ENCODE results near the gene ZAP70.
"Not testable (repeated sequence)": the region's sequence is repeated elsewhere in the genome, so short reads cannot be mapped to it uniquely, and the experiment has no call there.

The ZAP70 gene

DNA sequence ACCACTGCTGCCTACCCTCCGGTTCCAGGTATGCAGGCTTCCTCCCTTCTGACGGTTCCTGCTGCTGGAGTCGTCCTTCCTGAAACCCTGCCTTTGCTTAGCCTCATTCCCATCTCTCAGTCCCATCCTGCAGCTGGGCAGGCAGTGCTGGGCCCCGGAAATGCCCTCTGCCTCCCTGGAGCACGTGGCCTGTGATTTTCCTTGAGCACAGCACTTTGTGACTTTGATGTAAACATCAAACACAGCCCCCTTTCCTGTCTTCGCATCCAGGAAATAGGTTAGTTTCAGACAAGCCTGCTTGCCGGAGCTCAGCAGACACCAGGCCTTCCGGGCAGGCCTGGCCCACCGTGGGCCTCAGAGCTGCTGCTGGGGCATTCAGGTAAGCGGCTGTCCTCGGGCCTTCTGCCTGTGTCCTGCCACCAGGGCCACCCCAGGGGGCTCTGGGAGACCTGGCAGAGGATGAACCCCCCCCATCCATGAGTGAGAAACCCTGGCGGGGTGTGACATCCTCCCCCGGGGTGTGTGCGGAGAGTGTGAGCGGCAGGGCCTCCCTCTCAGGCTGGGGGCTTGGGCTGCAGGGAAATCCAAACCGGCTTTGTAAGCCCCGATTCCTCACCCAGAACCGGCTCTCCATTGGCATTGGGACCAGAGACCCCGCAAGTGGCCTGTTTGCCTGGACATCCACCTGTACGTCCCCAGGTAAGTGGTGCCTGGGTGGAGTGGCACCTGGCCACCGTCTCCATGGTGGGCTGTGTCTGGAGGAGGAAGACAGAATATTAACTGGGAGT lies at the start of gene ZAP70:
Gene ZAP70 (plus strand): TSS at position 281 of the 788 bp plus-strand sequence. CDS start 10,461 bp downstream, outside the sequence.
- no peak within 1 kb of the TSS for H3K4me3 ChIP-seq (ENCODE audit: low read depth, low read length)

DNA sequence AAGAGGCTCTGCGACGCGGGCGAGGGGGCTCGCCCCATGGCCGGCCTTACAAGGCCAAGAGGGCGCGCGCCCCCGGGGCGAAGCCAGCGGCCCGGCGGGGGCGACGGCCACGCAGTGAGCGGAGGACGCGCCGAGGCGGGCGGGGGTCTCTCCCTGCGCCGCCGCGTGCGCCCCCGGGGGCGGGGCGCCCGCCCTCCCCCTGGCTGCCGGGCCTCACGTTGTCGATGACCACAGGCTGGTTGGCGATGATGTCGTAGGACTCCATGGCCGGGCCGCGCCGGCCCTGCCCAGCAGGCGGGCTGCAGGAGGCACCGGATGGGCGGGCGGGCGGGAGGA lies 49.8 kb upstream of the ZAP70 start:
- H3K4me3 ChIP-seq (ENCODE audit: low read depth, low read length), result peak overlapping the region; percentile 84

DNA sequence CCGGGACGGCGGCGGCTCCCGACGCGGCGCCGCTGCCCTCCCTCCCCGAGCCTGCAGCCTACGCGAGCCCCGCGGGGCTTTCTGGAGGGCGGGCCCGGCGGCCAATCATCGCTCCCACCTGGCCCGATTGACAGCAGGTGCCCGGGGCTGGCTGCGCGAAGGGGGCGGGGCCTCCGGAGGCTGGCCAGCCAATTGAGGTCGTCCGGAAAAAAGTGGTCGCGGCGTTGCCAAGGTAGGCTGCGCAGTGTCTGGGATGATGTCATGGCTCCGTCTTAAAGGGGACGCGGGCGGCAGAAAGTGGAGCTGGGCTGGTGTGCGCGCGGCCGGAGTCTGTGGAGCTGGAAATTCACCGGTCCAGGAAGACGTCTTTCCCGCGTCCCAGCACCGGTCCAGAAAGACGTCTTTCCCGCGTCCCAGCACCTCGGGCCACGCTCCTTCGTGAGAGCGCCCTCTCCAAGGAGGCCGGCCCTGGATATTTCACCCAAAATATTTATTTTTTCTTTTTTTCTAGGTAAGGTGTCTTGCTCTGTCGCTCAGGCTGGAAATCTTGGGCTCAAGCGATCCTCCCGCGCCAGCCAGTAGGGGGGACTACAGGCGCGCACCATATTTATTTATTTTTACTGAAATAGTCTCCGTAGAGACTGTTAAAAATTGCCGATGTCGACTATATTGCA lies 49.3 kb upstream of the ZAP70 start, which contains the start of gene ACTR1B:
Gene ACTR1B (minus strand): TSS at position 83 of the 674 bp plus-strand sequence. CDS start 154 bp downstream, outside the sequence.
- peak within 1 kb of the TSS; percentile 84 for H3K4me3 ChIP-seq (ENCODE audit: low read depth, low read length)

DNA sequence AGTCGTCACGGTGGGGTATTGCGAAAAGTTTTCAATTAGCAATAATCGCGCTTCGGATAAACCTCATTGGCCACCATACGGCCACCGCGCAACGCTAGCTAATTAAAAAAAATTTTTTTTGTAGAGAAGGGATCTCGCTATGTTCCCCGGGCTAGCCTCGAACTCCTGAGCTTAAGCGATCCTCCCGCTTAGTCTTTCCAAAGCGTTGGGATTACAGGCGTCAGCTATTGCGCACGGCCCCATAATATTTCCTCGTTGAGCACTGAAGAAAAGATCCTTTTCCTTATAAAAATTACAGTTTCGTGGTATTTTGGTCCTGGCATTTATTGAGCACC lies 48.8 kb upstream of the ZAP70 start:
- H3K4me3 ChIP-seq (ENCODE audit: low read depth, low read length), result peak overlapping the region; percentile 58

DNA sequence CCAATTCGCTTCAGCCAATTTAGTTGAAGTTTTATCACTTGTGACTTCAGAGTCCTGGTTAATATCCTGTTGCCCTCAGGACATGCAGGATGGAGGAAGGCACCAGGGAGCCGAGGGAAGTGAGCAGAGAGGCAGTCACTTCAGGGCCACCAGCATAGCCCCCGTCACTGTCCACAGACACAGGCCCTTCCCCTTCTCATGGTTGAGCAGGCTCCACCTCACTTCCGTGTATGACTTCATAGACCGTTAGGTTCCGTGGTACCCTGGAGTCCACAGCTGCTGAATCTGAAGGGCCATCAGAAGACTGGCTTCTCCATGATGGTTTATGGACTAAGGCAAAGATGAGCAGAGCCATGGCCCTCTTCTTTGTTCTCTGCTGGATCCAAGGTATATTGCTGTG lies 43.9 kb upstream of the ZAP70 start, which contains the start of gene C2orf92:
Gene C2orf92 (plus strand): TSS at position 266 of the 400 bp plus-strand sequence. CDS start 76 bp downstream, at position 342.
- H3K4me3 ChIP-seq (ENCODE audit: low read depth, low read length), result no peak within 1 kb of the TSS

DNA sequence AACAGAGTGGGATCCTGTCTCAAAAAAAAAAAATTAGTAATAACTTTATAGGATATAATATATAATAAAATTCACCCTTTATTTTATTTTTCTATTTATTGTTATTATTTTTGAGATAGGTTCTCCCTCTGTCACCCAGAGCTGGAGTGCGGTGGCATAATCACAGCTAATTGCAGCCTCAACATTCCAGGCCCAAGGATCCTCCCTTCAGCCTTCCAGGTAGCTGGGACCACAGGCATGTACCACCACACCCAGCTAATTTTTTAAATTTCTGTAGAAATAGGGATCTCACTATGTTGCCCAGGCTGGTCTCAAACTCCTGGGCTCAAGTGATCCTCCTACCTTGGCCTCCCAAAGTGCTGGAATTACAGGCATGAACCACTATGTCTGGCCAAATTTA lies 42.9 kb upstream of the ZAP70 start:
- no peak overlapping the region for H3K4me3 ChIP-seq (ENCODE audit: low read depth, low read length)

DNA sequence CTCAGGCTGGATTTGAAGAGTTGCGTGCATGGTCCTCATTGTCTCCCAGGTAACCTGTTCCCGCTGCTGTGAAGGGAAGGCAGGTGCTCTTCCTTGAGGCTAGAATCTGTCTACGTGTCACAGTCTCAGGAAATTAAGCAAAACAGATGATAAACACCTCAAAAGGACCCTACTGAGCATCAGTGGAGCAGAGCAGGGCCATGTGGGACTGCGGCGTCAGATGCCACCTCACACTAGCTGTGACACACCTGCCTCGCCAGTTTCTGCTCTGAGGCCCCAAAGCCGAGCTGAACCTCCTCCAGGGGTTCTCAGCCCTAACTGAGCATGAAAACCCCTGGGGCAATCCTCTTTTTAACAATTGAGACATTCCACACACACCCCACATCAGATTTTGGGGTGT lies 41.9 kb upstream of the ZAP70 start:
- no peak overlapping the region for H3K4me3 ChIP-seq (ENCODE audit: low read depth, low read length)

DNA sequence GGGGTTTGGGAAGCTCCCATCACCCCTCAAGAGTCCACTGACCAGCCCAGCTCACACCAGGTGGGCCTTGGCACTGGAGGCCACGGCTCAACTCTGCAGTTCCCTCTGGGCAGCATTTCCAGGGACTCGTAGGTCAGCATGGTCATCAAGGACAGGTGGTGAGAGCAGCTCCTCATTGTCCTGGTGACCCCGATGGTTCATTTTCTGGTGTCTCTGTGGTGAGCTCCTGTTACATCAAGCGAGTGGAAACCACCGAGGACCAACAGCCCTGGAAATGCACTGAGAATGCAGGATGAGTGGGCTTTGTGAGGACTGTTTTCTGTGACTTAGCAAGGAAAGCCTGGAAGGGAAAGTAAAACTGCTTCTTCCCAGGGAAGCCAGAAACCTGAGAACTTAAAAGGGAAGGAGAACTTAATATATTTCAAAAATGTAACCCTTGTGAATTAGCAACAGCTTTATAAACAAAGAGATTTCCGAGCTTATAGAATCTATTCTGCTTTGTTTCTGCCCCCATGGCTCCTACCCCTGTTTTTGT lies 40.7 kb upstream of the ZAP70 start:
- not testable (repeated sequence) for H3K4me3 ChIP-seq (ENCODE audit: low read depth, low read length)

DNA sequence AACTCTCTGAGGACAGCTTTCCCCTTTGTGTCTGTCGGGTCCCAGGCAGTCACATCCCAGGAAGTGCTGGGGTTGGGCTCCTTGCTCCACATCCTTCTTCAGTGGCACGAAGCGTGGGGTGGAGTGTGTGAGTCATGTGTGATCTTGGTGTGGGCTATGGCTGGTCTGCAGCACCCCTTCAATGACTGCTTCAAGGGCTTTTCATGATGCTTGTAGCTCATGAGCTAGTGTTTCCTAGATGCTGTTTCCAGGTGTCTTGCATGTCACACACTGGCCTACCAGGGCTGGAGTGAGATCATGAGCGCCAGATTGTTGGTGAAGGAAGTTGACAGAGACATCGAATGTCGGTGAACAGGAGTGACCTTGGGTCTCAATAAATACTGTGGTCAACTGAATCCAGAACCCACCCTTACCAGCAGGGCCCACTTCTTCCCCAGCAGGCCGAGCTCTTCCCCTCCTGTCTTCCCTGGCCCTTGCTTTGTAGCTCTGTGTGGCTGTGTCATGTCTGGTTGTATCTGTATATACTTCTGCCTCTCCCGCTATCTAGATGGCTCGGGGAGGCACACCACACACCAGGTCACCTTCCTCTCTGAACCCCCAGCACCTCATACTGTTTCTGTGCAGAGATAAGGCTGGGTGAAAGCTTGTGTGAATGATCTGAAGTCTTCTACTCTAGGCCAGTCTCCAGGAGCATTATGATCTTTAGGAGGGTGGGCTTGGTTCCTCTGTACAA lies 40.0 kb upstream of the ZAP70 start:
- H3K4me3 ChIP-seq (ENCODE audit: low read depth, low read length), result no peak overlapping the region

DNA sequence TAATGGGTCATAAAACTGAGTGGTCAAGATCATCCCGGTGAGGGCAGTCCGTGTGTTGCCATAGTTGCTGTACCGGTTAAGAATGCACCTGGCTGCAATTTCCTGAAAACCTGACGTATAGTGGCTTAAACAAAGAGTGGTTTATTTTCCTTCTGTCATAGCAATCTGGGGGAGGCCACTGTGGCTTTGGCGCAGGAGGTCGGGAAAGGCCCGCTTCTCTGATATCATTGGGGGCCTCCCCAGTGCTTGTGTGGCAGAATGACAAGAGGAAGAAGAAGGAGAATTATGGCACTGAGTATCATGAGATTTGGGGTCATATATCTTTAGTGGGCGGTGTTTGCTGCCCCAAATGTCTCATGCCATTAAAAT lies 39.5 kb upstream of the ZAP70 start:
- H3K4me3 ChIP-seq (ENCODE audit: low read depth, low read length), result no peak overlapping the region

DNA sequence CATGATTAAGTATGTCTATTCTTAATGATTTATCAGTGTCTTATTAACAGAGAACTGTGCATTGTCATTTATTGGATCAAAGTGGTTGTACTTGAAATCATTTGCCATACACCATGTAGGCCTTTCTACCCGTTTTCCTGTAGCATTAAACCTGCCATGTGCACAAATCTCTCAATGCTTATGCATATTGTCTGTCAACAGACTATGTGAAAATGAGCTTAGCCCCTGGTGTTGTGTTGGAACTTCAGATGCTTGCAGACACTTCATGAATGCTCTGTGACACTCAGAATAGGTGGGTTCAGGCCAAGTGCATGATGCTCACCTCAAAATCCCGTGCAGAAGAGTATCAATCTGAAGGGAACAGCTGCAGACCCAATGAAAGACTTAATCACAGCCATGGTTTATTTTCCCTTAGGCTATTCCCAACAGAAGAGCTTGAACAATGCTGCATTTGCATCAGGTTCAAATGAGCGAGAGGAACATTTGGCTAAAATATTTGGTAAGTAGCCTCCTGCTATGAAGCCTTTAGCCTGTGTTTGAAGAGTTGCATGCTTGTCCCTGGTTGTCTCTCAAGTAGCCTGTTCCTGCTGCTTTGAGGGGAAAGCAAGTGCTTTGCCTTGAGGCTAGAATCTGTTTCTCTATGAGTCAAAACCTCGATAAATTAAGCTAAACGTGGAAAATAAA lies 37.8 kb upstream of the ZAP70 start:
- H3K4me3 ChIP-seq (ENCODE audit: low read depth, low read length), result no peak overlapping the region

DNA sequence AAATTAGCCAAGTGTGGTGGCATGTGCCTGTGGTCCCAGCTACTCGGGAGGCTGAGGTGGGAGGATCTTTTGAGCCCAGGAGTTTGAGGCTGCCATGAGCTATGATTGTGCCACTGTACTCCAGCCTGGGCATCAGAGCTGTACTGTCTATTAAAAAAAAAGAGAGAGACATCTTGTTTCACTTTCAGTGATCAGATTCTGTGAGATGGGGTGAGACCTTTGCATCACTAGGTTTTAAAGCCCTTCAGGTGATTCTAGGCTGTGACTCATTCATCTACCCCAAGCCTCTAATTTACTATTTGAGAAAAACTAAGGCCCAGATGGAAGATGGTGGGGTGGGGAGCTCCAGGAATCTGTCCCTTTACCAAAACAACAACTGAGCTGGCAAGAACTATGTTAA lies 36.8 kb upstream of the ZAP70 start:
- H3K4me3 ChIP-seq (ENCODE audit: low read depth, low read length), result no peak overlapping the region

DNA sequence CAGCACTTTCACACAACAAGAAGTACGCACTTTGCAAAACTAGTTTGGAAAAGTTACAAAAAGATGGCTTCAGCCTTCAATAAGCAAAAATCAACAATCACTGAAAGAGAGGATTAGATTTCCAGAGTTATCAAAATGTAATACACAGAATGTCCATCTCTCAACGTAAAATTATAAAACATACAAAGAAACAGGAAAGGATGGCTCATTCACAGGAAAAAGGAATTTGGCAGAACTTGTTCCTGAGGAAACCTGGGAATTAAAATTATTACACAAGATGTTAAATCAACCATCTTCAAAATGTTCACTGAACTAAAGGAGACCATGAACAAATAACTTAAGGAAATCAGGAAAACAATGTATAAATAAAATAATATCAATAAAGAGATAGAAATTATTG lies 35.9 kb upstream of the ZAP70 start:
- H3K4me3 ChIP-seq (ENCODE audit: low read depth, low read length), result no peak overlapping the region

DNA sequence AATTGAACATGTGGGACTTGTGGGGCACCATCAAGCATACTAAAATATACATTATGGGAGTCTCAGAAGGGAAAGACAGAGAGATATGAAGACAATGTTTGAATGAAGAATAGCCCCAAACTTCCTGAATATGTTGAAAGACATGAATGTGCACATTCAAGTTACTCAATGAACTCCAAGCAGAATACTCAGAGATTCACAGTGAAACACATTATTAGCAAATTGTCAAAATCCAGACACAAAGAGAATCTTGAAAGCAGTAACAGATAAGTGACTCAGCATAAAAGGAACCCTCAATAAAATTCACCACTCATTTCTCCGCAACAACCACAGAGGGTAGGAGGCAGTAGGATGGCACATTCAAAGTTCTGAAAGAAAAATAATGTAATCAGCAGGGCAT lies 35.1 kb upstream of the ZAP70 start:
- no peak overlapping the region for H3K4me3 ChIP-seq (ENCODE audit: low read depth, low read length)

DNA sequence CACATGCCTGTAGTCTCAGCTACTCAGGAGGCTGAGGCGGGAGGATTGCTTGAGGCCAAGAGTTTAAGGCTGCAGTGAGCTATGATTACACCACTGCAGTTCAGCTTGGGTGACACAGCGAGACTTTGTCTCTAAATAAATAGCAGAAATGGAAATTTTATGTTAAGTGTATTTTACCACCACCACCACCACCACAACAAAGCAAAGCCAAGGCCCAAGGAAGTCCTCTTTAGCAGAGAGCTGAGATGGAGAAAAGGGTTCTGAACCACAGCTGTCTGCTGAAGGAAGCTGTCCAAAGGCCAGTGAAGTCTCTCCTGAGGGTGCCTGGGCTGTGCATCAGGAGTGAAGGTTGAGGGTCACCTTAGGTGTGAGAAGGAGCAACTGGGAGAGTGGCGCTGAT lies 26.1 kb upstream of the ZAP70 start:
- H3K4me3 ChIP-seq (ENCODE audit: low read depth, low read length), result not testable (repeated sequence)

DNA sequence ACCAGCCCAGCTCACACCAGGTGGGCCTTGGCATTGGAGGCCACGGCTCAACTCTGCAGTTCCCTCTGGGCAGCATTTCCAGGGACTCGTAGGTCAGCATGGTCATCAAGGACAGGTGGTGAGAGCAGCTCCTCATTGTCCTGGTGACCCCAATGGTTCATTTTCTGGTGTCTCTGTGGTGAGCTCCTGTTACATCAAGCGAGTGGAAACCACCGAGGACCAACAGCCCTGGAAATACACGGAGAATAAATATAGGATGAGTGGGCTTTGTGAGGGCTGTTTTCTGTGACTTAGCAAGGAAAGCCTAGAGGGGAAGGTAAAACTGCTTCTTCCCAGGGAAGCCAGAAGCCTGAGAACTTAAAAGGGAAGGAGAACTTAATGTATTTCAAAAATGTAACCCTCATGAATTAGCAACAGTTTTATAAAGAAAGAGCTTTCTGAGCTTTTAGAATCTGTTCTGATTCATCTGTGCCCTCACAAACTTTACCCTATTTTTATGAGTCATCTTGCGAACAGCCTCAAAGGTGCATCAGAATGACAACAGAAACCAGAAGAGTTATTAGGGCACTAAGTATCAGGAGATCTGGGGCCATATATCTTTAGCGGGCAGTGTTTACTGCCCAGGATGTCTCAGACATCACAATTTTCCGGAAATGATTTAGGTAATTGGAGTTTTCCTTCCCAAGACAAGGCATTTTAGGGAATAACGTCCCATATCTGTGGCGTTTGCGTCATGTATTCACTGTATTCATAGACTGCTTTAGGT lies 25.1 kb upstream of the ZAP70 start:
- H3K4me3 ChIP-seq (ENCODE audit: low read depth, low read length), result no peak overlapping the region

DNA sequence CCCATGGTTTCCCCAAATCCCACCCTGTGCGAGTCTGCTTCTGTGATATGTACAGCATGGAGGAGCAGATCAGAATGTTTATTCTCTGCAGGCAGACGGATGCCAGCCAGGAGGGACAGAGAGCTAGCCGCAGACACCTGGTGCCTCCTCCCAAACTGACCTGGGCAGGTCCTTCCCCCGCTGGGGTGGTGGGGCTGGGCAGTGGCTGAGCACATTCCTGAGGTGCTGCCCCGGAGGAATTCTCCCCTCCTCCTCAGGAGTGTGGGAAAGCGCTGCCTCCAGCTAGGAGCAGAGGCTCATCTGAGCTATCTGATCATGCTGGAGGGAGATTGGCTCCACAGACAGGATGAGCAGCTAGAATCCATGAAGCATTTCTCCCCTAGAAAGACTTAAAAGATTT lies 22.2 kb upstream of the ZAP70 start:
- H3K4me3 ChIP-seq (ENCODE audit: low read depth, low read length), result no peak overlapping the region

DNA sequence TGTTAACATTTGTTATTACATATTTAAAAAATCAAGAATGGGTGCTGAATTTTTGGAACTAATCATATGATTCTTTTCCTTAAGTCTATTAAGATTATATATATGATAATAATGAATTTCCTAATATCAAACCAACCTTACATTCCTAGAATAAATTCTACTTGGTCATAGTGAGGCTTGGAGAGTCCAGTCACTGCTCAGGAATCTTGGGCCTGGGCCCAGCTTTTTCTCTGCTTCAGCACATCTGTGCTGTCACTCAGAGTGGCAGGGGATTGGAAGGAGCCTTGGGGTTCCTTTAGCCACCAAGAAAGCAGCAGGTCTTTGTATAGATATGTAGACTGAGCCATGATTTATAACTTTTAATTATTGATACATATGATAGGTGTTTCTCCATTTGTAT lies 19.9 kb upstream of the ZAP70 start:
- no peak overlapping the region for H3K4me3 ChIP-seq (ENCODE audit: low read depth, low read length)

DNA sequence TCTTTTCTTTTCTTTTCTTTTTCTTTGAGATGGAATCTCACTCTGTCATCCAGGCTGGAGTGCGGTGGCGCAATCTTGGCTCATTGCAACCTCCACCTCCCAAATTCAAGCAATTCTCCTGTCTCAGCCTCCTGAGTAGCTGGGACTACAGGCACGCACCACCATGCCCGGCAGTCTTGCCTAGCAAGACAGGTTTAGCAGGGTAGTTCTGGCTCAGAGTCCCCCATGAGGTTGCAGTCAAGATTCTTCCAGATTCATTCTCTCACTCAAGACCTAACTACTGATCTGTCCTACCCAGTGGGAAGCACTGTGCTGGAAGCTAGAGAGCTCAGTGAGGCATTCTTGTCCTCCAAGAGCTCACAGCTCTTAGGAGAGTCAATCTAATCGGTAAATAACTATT lies 17.6 kb upstream of the ZAP70 start:
- no peak overlapping the region for H3K4me3 ChIP-seq (ENCODE audit: low read depth, low read length)

All from iPS-11a (cell line).